Vagina (tissue), 2 donors: Measurements from ENCODE around the gene VPS45.

Source experiments
- POLR2A ChIP-seq, 2 donors: fragments of 450-650 bp; IDR thresholded peaks; one replicate each; pipeline ENCODE4 v1.6.1; 2017; ENCODE audit warnings: antibody characterized with exemption in 2 of 2, mild to moderate bottlenecking in 2 of 2, moderate library complexity in 2 of 2
- POLR2AphosphoS5 ChIP-seq, 2 donors: sonication (generic); formaldehyde crosslinking; IDR thresholded peaks; one replicate each; pipeline ENCODE4 v1.9.0; 2017; ENCODE audit warnings: antibody characterized with exemption in 2 of 2, mild to moderate bottlenecking in 2 of 2, low read depth in 1 of 2; ENCODE audit not compliant: insufficient read depth in 1 of 2
- TF ChIP-seq, protein P1 (sequence below), 3 experiments: fragments of 450-650 bp in 2 of 3; fragments of 200-600 bp in 1 of 3; sonication (generic) in 1 of 3; IDR thresholded peaks; one replicate each; pipeline ENCODE4 v1.5.1; 2017 to 2019; ENCODE audit warnings: antibody characterized with exemption in 3 of 3, mild to moderate bottlenecking in 2 of 3, moderate library complexity in 2 of 3

DNA sequence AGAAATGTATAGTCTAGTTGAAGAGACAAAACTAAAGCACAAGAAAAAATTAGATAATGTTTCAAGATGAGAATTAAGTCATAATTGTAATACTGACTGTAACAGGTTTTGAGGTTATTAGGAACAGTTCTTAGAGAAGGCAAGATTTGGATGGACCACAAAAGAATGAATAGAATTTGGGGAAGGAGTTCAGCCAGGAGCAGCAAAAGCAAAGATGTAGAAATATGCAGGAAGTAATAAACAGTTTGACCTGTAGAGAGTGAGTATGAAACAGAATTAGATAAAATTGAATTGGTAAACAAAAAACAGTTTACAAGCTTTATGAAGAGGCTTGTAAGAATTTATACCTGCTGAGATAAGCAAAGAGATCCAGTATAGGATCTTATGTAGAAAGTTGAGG, 16.3 kb downstream of the VPS45 start:
- TF ChIP-seq, protein P1, sequence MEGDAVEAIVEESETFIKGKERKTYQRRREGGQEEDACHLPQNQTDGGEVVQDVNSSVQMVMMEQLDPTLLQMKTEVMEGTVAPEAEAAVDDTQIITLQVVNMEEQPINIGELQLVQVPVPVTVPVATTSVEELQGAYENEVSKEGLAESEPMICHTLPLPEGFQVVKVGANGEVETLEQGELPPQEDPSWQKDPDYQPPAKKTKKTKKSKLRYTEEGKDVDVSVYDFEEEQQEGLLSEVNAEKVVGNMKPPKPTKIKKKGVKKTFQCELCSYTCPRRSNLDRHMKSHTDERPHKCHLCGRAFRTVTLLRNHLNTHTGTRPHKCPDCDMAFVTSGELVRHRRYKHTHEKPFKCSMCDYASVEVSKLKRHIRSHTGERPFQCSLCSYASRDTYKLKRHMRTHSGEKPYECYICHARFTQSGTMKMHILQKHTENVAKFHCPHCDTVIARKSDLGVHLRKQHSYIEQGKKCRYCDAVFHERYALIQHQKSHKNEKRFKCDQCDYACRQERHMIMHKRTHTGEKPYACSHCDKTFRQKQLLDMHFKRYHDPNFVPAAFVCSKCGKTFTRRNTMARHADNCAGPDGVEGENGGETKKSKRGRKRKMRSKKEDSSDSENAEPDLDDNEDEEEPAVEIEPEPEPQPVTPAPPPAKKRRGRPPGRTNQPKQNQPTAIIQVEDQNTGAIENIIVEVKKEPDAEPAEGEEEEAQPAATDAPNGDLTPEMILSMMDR (IDR thresholded peaks at IDR 0.05) = no peak
- TF ChIP-seq POLR2AphosphoS5 (IDR thresholded peaks at IDR 0.05; ENCODE audit: insufficient read depth in 1 of 2, low read depth in 1 of 2) (no peak), POLR2A (IDR thresholded peaks at IDR 0.05) (no peak)
